Loucy (cell line): Measurements from ENCODE around the gene CNOT6.

ENCODE experiments used
- CTCF ChIP-seq: fragments of 200-600 bp; sonication (generic); conservative IDR thresholded peaks from 2 replicates; pipeline ENCODE4 v1.5.1; 2014; ENCODE audit warnings: mild to moderate bottlenecking, antibody characterized with exemption, low read length
- EZH2phosphoT487 ChIP-seq: fragments of 200-600 bp; IDR thresholded peaks from 2 replicates; pipeline ENCODE4 v1.6.1; 2018; ENCODE audit warnings: antibody characterized with exemption, mild to moderate bottlenecking, moderate library complexity, borderline replicate concordance

- TF ChIP-seq CTCF, result no peak
- TF ChIP-seq EZH2phosphoT487, result no peak
Measured at GRCh38 chr5:180521101-180521500, 26.9 kb downstream of the CNOT6 start.
